ENCODE results near the gene PRCC.

Gene PRCC

GRCh38 chr1:156845055-156845952 lies 78.0 kb downstream of the PRCC start:
- DNase-seq: no peak

GRCh38 chr1:156845953-156846545 lies 78.7 kb downstream of the PRCC start:
- DNase-seq: no peak

GRCh38 chr1:156846643-156847042 lies 79.3 kb downstream of the PRCC start:
- DNase-seq: no peak

GRCh38 chr1:156847591-156848460 lies 80.5 kb downstream of the PRCC start:
- DNase-seq: no peak

- DNase-seq: no peak
Observed at GRCh38 chr1:156848461-156849150, 81.3 kb downstream of the PRCC start.

GRCh38 chr1:156849151-156849496 lies 81.8 kb downstream of the PRCC start:
- no peak for DNase-seq
